PC-9 (cell line): Measurements from ENCODE around the gene PHYH. TPM values are rescaled to one million over a fixed set of nuclear protein-coding genes. Genes with fewer than 3 reads are reported as not detected.

Experiments used
- Bru-seq: library from RNA; stranded (reverse); fragments of 400-500 nt; gene quantifications from one replicate; lab custom pipeline; 2021; lab: Mats Ljungman, UMichigan
- BruChase-seq, 2 experiments: library from RNA; stranded (reverse); fragments of 400-500 nt; gene quantifications; one replicate each; lab custom pipeline; 2021; lab: Mats Ljungman, UMichigan
- BruUV-seq: library from RNA; stranded (reverse); fragments of 400-500 nt; replicated peaks from 2 replicates; lab custom pipeline; 2021; lab: Mats Ljungman, UMichigan
- CTCF ChIA-PET: fragments of 300-600 bp; sonication (Branson Sonifier 250); formaldehyde crosslinking; loops from one replicate; lab custom pipeline; 2022; ENCODE audit warnings: antibody characterized with exemption; lab: Charles Lee
- POLR2A ChIA-PET: fragments of 300-600 bp; sonication (Branson Sonifier 250); formaldehyde crosslinking; loops from one replicate; lab custom pipeline; 2022; ENCODE audit warnings: antibody characterized with exemption; ENCODE audit not compliant: unreplicated experiment; lab: Charles Lee
- DNase-seq, 2 experiments: peaks; one replicate each; pipeline versions ENCODE4 v3.0.0 to v3.0.0-alpha.2; 2015 to 2022; ENCODE audit warnings: mixed read lengths in 1 of 2
- H2AFZ ChIP-seq: fragments of 200-600 bp; sonication (generic); 2 replicates; pipeline ENCODE4 v1.8.1; 2017; ENCODE audit warnings: antibody characterized with exemption
- H3F3A ChIP-seq: fragments of 200-600 bp; sonication (generic); 2 replicates; pipeline ENCODE4 v1.8.1; 2017; ENCODE audit warnings: antibody characterized with exemption, mild to moderate bottlenecking, low read depth; ENCODE audit not compliant: insufficient read depth
- H3K27ac ChIP-seq: fragments of 200-600 bp; sonication (generic); 2 replicates; pipeline ENCODE4 v1.6.1; 2016; ENCODE audit warnings: mixed run types
- H3K27me3 ChIP-seq: fragments of 200-600 bp; sonication (generic); 2 replicates; pipeline ENCODE4 v1.6.1; 2016; ENCODE audit warnings: low read depth, mixed run types; ENCODE audit not compliant: insufficient read depth
- H3K36me3 ChIP-seq: fragments of 200-600 bp; sonication (generic); 2 replicates; pipeline ENCODE4 v1.6.1; 2016; ENCODE audit warnings: low read depth, mixed run types
- H3K4me1 ChIP-seq: fragments of 200-600 bp; sonication (generic); replicated peaks from 2 replicates; pipeline ENCODE4 v1.6.1; 2016; ENCODE audit warnings: mixed run types; ENCODE audit not compliant: insufficient read depth
- H3K4me2 ChIP-seq: fragments of 200-600 bp; sonication (generic); 2 replicates; pipeline ENCODE4 v1.6.1; 2017; ENCODE audit warnings: mixed run types
- H3K4me3 ChIP-seq: fragments of 200-600 bp; sonication (generic); 2 replicates; pipeline ENCODE4 v1.6.1; 2016; ENCODE audit warnings: mixed run types
- H3K79me2 ChIP-seq: fragments of 200-600 bp; sonication (generic); 2 replicates; pipeline ENCODE4 v1.6.1; 2017; ENCODE audit warnings: low read depth, mixed run types
- H3K9me2 ChIP-seq: fragments of 200-600 bp; sonication (generic); 2 replicates; pipeline ENCODE4 v1.8.1; 2017; ENCODE audit warnings: mild to moderate bottlenecking; ENCODE audit not compliant: insufficient read depth
- H3K9me3 ChIP-seq: fragments of 200-600 bp; sonication (generic); 2 replicates; pipeline ENCODE4 v1.8.1; 2016; ENCODE audit warnings: low read depth; ENCODE audit not compliant: insufficient read depth
- H4K20me1 ChIP-seq: fragments of 200-600 bp; sonication (generic); 2 replicates; pipeline ENCODE4 v1.8.1; 2017; ENCODE audit not compliant: insufficient read depth
- EZH2 ChIP-seq: fragments of 200-600 bp; sonication (generic); IDR thresholded peaks from 2 replicates; pipeline ENCODE4 v1.8.0; 2017; ENCODE audit warnings: antibody characterized with exemption, low read depth
- intact Hi-C: fragments of 100-400 bp; cut with micrococcal nuclease; formaldehyde crosslinking; loops from one replicate; pipeline ENCODE4 v1.10.0; 2022; ENCODE audit not compliant: unreplicated experiment
- long read RNA-seq: library from polyadenylated mRNA; stranded (forward); transcript quantifications from one replicate; pipeline ENCODE4 v2.0.0, GENCODE V29; 2022
- total RNA-seq: library from RNA; stranded (reverse); gene quantifications from 2 replicates; pipeline ENCODE4 v1.2.3, GENCODE V29; 2021
- TF ChIP-seq, protein P1 (sequence below): fragments of 200-600 bp; sonication (generic); conservative IDR thresholded peaks from 2 replicates; pipeline ENCODE4 v1.6.1; 2017; ENCODE audit warnings: mixed run types, antibody characterized with exemption, mild to moderate bottlenecking, moderate library complexity

The PHYH gene
- total RNA-seq: 15.3 and 16.5 TPM in 2 replicates
- percentile 48 among the genes with signal in this experiment for Bru-seq, nascent RNA
- percentile 45 among the genes with signal in this experiment for BruChase-seq, experiment 1, labeled RNA remaining after a 2-hour chase
- percentile 53 among the genes with signal in this experiment for BruChase-seq, experiment 2, labeled RNA remaining after a 6-hour chase
- long read RNA-seq, transcript PHYH-201 (9 exons, 1,577 nt): major isoform, 18 of 21 reads
- long read RNA-seq, partial matches to known transcripts: 1 of 21 reads
- long read RNA-seq, other reads (novel, unspliced or antisense): 2 of 21 reads

DNA sequence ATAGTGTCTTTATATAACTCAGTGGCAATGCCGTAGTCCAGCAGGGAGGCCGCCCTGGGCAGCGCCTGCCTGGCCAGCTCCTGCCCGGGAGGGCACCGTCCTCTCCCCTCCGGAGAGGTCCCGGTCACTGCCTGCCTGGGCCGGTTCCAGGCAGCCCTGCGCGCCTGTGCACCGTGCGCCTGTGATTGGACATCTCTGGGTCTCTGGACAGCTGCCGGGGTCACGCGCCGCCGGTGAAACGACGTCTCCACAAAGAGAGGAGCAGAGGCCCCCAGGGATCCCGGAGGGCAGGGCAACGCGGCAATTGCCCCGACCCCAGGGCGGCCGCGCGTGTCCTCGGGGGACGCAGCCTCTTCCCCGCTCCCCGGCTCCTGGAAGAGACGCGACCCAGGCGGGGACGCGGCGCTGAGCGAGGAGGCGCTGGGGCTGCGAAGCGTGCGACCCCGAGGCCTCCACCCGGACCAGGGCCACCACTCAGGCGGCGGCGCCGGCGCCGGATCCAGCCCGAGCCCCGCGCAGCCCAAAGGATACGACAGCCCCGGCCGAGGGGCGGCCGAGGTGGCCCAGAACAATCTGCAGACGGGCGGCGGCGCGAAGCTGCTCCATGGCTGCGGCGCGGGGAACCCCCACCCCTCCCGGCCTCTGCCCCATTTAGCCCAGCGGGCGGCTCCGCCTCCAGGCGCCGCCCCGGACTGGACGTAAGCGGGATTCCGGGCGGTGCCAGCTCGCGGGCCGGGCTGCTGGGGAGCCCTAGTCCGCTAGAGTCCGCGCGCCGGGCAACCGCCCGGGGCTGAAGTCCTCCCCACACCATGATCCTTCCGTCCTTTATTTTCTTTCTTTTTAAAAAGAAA is at the start of gene PHYH:
Gene PHYH (minus strand): TSS at position 628 of the 851 bp plus-strand sequence. CDS start 22 bp downstream, at position 606.
- DNase-seq: peak; percentile 44 to 85
- no peaks in the 10 kb centered on the region for H3K79me2 ChIP-seq
- no peaks in the 10 kb centered on the region for H3K9me2 ChIP-seq
- H3K9me3 ChIP-seq: no peaks in the 10 kb centered on the region
- H2AFZ ChIP-seq: peak within 1 kb of the TSS; percentile 87
- peaks cover 5% of the 10 kb centered on the region; the same call in 1 of the 2 replicates for H3K4me1 ChIP-seq
- no peak within 1 kb of the TSS for H3K27ac ChIP-seq
- TF ChIP-seq, protein P1, sequence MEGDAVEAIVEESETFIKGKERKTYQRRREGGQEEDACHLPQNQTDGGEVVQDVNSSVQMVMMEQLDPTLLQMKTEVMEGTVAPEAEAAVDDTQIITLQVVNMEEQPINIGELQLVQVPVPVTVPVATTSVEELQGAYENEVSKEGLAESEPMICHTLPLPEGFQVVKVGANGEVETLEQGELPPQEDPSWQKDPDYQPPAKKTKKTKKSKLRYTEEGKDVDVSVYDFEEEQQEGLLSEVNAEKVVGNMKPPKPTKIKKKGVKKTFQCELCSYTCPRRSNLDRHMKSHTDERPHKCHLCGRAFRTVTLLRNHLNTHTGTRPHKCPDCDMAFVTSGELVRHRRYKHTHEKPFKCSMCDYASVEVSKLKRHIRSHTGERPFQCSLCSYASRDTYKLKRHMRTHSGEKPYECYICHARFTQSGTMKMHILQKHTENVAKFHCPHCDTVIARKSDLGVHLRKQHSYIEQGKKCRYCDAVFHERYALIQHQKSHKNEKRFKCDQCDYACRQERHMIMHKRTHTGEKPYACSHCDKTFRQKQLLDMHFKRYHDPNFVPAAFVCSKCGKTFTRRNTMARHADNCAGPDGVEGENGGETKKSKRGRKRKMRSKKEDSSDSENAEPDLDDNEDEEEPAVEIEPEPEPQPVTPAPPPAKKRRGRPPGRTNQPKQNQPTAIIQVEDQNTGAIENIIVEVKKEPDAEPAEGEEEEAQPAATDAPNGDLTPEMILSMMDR: no peak
- no peak for TF ChIP-seq EZH2
- intact Hi-C loops: no loop called here
- TSS peak; percentile 5 for BruUV-seq
- peak within 1 kb of the TSS; percentile 84 for H3K4me2 ChIP-seq
- H3K4me3 ChIP-seq: peak within 1 kb of the TSS; percentile 64
- no peaks in the 10 kb centered on the region for H3F3A ChIP-seq
- ChIA-PET POLR2A (interaction anchor here (0.6 kb wide), 1 partner anchor 780 kb away, joined by 6 read pairs; no protein-coding TSS in a partner anchor), CTCF (interaction anchor here (0.6 to 0.7 kb wide), 3 partner anchors 93 to 383 kb away, joined by 4 to 7 read pairs (median 4); no protein-coding TSS in a partner anchor)
- H3K36me3 ChIP-seq: no peaks in the 10 kb centered on the region
- H4K20me1 ChIP-seq: no peaks in the 10 kb centered on the region
- no peaks in the 10 kb centered on the region for H3K27me3 ChIP-seq

- ChIA-PET POLR2A (no interaction called here), CTCF (interaction anchor here (0.6 kb wide), 1 partner anchor 42 kb away, joined by 4 read pairs; no protein-coding TSS in a partner anchor)
- BruUV-seq: TSS peak; percentile 81
Observed at GRCh38 chr10:13348216-13349017, 48.6 kb upstream of the PHYH start, which contains the start of gene SEPHS1. TSS of gene SEPHS1 (minus strand) at chr10:13348293. CDS start at chr10:13344950, 3,343 bp downstream.

More at GRCh38 chr10:13348216-13349017, 48.6 kb upstream of the PHYH start, which contains the start of gene SEPHS1:
- TF ChIP-seq, protein P1: no peak
- TF ChIP-seq EZH2: no peak
- H4K20me1 ChIP-seq: no peaks in the 10 kb centered on the region
- intact Hi-C loops: no loop called here
- H3K4me1 ChIP-seq: 0 out of 2 replicates have a peak, but pooled peaks cover 15% of the 10 kb centered on the region
- peaks cover 34% of the 10 kb centered on the region for H3K79me2 ChIP-seq
- DNase-seq: peak; percentile 41 to 78
- peak within 1 kb of the TSS; percentile 81 for H3K27ac ChIP-seq
- peak within 1 kb of the TSS; percentile 90 for H3K4me2 ChIP-seq
- H3K27me3 ChIP-seq: no peaks in the 10 kb centered on the region
- H3K36me3 ChIP-seq: no peaks in the 10 kb centered on the region
- no peaks in the 10 kb centered on the region for H3K9me3 ChIP-seq
- peak within 1 kb of the TSS; percentile 86 for H2AFZ ChIP-seq
- H3F3A ChIP-seq: peaks cover 9% of the 10 kb centered on the region; the same call in 1 of the 2 replicates
- H3K9me2 ChIP-seq: no peaks in the 10 kb centered on the region
- H3K4me3 ChIP-seq: peak within 1 kb of the TSS; percentile 92
